Measurements from ENCODE around the gene RAI14. TPM values are rescaled to one million over a fixed set of nuclear protein-coding genes. Genes with fewer than 3 reads are reported as not detected.

Gene RAI14
- total and polyA plus RNA-seq, 2 experiments from 2014 or later: 42.2 to 49.6 TPM

- Histone ChIP-seq H3K4me3 (no peak overlapping the region), H3K27ac (no peak overlapping the region), H3K4me2 (no peak overlapping the region), H3K9me2 (replicated peaks; ENCODE audit: insufficient read depth) (no peaks in the 10 kb centered on the region), H3K4me1 (ENCODE audit: insufficient read depth) (no peaks in the 10 kb centered on the region), H3K27me3 (no peaks in the 10 kb centered on the region), H3K79me2 (peaks cover 91% of the 10 kb centered on the region), H3K9me3 (ENCODE audit: low read depth) (no peaks in the 10 kb centered on the region), H2AFZ (no peak overlapping the region), H4K20me1 (ENCODE audit: insufficient read depth, poor library complexity, severe bottlenecking) (no peaks in the 10 kb centered on the region), H3K36me3 (replicated peaks; ENCODE audit: insufficient read depth, low read depth) (no peaks in the 10 kb centered on the region)
- TF ChIP-seq EZH2phosphoT487 (IDR thresholded peaks at IDR 0.05; ENCODE audit: low read depth, severe bottlenecking, unreplicated experiment): no peak
- TF ChIP-seq CTCF (IDR thresholded peaks at IDR 0.05; ENCODE audit: poor library complexity): no peak
- TF ChIP-seq EZH2 (IDR thresholded peaks at IDR 0.05; ENCODE audit: borderline replicate concordance): no peak
- WGBS (ENCODE audit: low lambda C conversion rate, missing lambda C conversion rate): 79% methylated on average over 4 of the region's 4 CpGs
- DNase-seq (ENCODE audit: low spot score): no peak
These were observed 20.3 kb downstream of the RAI14 start for GRCh38 chr5:34676416-34676815.

- Histone ChIP-seq H3K4me2 (no peak overlapping the region), H3K9me3 (ENCODE audit: low read depth) (no peaks in the 10 kb centered on the region), H4K20me1 (ENCODE audit: insufficient read depth, poor library complexity, severe bottlenecking) (no peaks in the 10 kb centered on the region), H3K9me2 (replicated peaks; ENCODE audit: insufficient read depth) (no peaks in the 10 kb centered on the region), H3K4me1 (ENCODE audit: insufficient read depth) (no peaks in the 10 kb centered on the region), H3K4me3 (no peak overlapping the region), H3K79me2 (peaks cover 91% of the 10 kb centered on the region), H2AFZ (no peak overlapping the region), H3K36me3 (replicated peaks; ENCODE audit: insufficient read depth, low read depth) (no peaks in the 10 kb centered on the region), H3K27ac (no peak overlapping the region), H3K27me3 (no peaks in the 10 kb centered on the region)
- no peak for TF ChIP-seq EZH2 (IDR thresholded peaks at IDR 0.05; ENCODE audit: borderline replicate concordance)
- no peak for DNase-seq (ENCODE audit: low spot score)
- 93% methylated on average over 3 of the region's 3 CpGs for WGBS (ENCODE audit: low lambda C conversion rate, missing lambda C conversion rate)
These were observed 21.3 kb downstream of the RAI14 start for GRCh38 chr5:34677428-34677827.

- no peak for TF ChIP-seq EZH2 (IDR thresholded peaks at IDR 0.05; ENCODE audit: borderline replicate concordance)
- no peak for TF ChIP-seq EZH2phosphoT487 (IDR thresholded peaks at IDR 0.05; ENCODE audit: low read depth, severe bottlenecking, unreplicated experiment)
- TF ChIP-seq CTCF (IDR thresholded peaks at IDR 0.05; ENCODE audit: poor library complexity): no peak
- Histone ChIP-seq H3K79me2 (peaks cover 90% of the 10 kb centered on the region), H2AFZ (no peak overlapping the region), H4K20me1 (ENCODE audit: insufficient read depth, poor library complexity, severe bottlenecking) (no peaks in the 10 kb centered on the region), H3K4me3 (no peak overlapping the region), H3K4me2 (no peak overlapping the region), H3K27ac (peak overlapping the region; percentile 12), H3K4me1 (ENCODE audit: insufficient read depth) (peaks cover 13% of the 10 kb centered on the region), H3K9me3 (ENCODE audit: low read depth) (no peaks in the 10 kb centered on the region), H3K9me2 (replicated peaks; ENCODE audit: insufficient read depth) (no peaks in the 10 kb centered on the region), H3K27me3 (no peaks in the 10 kb centered on the region), H3K36me3 (replicated peaks; ENCODE audit: insufficient read depth, low read depth) (no peaks in the 10 kb centered on the region)
- whole genome bisulfite sequencing (ENCODE audit: low lambda C conversion rate, missing lambda C conversion rate): 54% methylated on average over 2 of the region's 2 CpGs
- DNase-seq (ENCODE audit: low spot score): no peak
These were observed 24.8 kb downstream of the RAI14 start for GRCh38 chr5:34680896-34681295.

DNA sequence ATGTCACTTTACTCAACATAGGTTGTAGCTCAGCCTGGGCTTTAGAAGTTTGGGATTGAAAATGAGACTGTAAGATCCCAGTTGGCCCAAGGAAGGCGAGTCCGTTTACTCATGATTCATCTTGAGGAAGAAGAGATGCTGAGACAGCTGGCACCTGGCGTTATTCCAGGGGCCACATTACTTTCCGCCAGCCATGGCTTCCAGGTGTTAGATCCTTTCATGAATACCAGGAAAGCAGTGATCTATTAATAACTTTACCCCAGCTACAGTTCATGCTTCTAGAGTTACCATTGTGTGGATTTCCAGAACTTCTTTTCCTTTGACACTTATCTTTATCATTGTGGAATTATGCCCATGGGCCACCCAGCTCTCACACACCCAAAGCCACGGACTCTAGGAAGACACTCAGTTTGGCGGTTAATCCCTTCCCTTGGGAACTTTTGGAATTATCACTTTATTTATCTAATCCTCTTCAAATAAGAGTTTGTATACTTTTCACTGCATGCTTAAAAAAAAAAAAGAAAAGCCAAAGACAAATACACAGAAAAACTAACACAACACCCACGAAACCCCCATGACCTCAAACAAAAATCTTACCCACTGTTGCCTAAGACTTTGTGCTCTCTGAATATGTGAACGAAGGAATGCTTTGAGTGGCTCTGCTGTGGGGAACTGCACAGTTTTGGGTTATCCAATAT is 26.9 kb downstream of the RAI14 start:
- WGBS (ENCODE audit: low lambda C conversion rate, missing lambda C conversion rate): 73% methylated on average over 8 of the region's 8 CpGs
- H3K4me2 ChIP-seq: no peak overlapping the region
- no peak overlapping the region for H3K27ac ChIP-seq

More for the DNA sequence above, 26.9 kb downstream of the RAI14 start:
- Histone ChIP-seq H3K79me2 (peaks cover 71% of the 10 kb centered on the region), H3K4me1 (ENCODE audit: insufficient read depth) (peaks cover 32% of the 10 kb centered on the region), H2AFZ (no peak overlapping the region), H3K4me3 (no peak overlapping the region), H3K9me2 (replicated peaks; ENCODE audit: insufficient read depth) (no peaks in the 10 kb centered on the region), H3K36me3 (replicated peaks; ENCODE audit: insufficient read depth, low read depth) (no peaks in the 10 kb centered on the region), H3K27me3 (no peaks in the 10 kb centered on the region), H3K9me3 (ENCODE audit: low read depth) (no peaks in the 10 kb centered on the region), H4K20me1 (ENCODE audit: insufficient read depth, poor library complexity, severe bottlenecking) (no peaks in the 10 kb centered on the region)
- no peak for DNase-seq (ENCODE audit: low spot score)
- no peak for TF ChIP-seq CTCF (IDR thresholded peaks at IDR 0.05; ENCODE audit: poor library complexity)
